ENCODE measurements around the gene SAMD14. TPM values are rescaled to one million over a fixed set of nuclear protein-coding genes. Genes with fewer than 3 reads are reported as not detected.

SAMD14 gene
- polyA plus RNA-seq, 1 experiment = 3.5 TPM

DNA sequence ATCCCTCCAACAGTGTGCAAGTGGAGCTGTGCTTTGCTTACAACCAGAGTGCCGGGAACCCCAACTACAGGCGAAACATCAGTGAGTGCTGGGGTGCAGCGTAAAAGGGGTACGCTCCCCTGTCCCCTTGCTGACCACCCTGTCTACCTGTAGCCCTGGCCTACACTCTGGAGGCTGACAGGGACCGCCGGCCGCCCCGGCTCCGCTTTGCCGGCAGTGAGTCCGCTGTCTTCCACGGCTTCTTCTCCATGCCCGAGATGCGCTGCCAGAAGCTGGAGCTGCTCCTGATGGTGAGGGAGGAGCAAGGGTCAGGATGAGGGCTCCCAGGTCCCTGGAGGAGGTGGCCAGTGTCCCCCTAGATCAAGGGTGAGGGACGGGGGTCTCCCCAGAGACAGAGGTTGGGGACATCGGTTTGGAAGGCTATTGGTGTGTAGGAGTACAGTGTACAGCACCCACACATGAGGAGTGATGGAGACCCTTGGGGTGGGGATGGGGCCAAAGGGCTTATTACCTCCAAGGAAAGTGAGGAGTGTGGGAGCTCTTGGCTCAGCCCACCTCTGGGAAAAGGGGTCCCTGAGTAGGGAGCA lies 54.4 kb downstream of the SAMD14 start:
- CTCF ChIA-PET = interaction anchor here (0.6 kb wide), 1 partner anchor 18 kb away, joined by 5 read pairs; no protein-coding TSS in a partner anchor
- no peak for DNase-seq (ENCODE audit: low read depth, low spot score)
- TF ChIP-seq, protein P1, sequence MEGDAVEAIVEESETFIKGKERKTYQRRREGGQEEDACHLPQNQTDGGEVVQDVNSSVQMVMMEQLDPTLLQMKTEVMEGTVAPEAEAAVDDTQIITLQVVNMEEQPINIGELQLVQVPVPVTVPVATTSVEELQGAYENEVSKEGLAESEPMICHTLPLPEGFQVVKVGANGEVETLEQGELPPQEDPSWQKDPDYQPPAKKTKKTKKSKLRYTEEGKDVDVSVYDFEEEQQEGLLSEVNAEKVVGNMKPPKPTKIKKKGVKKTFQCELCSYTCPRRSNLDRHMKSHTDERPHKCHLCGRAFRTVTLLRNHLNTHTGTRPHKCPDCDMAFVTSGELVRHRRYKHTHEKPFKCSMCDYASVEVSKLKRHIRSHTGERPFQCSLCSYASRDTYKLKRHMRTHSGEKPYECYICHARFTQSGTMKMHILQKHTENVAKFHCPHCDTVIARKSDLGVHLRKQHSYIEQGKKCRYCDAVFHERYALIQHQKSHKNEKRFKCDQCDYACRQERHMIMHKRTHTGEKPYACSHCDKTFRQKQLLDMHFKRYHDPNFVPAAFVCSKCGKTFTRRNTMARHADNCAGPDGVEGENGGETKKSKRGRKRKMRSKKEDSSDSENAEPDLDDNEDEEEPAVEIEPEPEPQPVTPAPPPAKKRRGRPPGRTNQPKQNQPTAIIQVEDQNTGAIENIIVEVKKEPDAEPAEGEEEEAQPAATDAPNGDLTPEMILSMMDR (IDR thresholded peaks at IDR 0.05; ENCODE audit: low read depth, low read length) = no peak
- Histone ChIP-seq H3K27ac (ENCODE audit: low read depth, low read length) (no peak overlapping the region), H3K27me3 (ENCODE audit: control insufficient read depth, insufficient read depth, low read length) (no peaks in the 10 kb centered on the region), H3K9me3 (ENCODE audit: control insufficient read depth, insufficient read depth, low read length) (peaks cover 6% of the 10 kb centered on the region; the same call in 1 of the 2 replicates), H3K4me3 (ENCODE audit: low read depth, low read length) (no peak overlapping the region)
- POLR2A ChIA-PET = interaction anchor here (0.8 kb wide), 1 partner anchor 39 kb away, joined by 3 read pairs; no protein-coding TSS in a partner anchor

DNA sequence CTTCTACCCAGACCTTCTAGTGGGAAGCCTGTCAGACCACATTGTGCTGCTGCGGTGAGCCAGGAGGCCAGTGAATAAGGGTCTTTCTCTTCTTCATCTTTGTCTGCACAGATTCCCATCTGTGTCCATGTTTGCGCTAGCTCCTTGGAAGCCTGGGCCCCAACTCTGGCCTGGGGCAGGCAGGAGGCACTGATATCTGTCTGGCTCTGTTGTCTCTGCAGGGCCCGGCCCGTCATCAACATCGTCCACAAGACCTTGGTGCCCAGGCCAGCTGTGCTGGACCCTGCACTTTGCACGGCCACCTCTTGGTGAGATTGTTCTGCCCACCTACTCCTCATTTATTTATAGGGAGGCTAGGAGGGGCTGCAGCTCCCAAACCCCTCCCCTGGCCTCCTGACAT lies 55.7 kb downstream of the SAMD14 start:
- CTCF ChIA-PET = interaction anchor here (0.6 to 2.4 kb wide), 4 partner anchors 13 to 351 kb away, joined by 3 to 14 read pairs (median 6); no protein-coding TSS in a partner anchor
- Histone ChIP-seq H3K4me3 (ENCODE audit: low read depth, low read length) (no peak overlapping the region), H3K27me3 (ENCODE audit: control insufficient read depth, insufficient read depth, low read length) (no peaks in the 10 kb centered on the region), H3K9me3 (ENCODE audit: control insufficient read depth, insufficient read depth, low read length) (peaks cover 6% of the 10 kb centered on the region; the same call in 1 of the 2 replicates), H3K27ac (ENCODE audit: low read depth, low read length) (no peak overlapping the region)
- TF ChIP-seq, protein P1 (IDR thresholded peaks at IDR 0.05; ENCODE audit: low read depth, low read length) = no peak
- POLR2A ChIA-PET = no interaction called here
- no peak for DNase-seq (ENCODE audit: low read depth, low spot score)

DNA sequence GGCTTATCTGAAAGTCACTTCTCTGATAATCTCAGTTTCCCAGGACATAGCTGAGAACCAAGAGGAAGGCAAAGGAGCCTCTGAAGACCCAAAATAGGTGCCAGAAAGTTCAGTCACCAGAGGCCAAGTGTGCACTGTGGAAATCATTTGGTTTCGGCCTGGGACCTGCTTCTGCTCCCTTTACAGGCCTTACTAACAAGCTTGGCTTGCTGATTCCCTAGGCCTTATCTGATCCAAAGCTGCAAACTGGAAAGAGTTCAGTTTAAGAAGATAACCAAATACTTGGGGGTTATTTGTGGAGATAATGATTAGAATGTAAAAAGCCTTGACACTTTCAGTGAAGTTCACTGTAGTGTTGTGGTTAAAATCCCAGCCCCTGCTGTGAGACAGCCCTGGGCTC lies 57.0 kb downstream of the SAMD14 start:
- Histone ChIP-seq H3K9me3 (ENCODE audit: control insufficient read depth, insufficient read depth, low read length) (peaks cover 6% of the 10 kb centered on the region; the same call in 1 of the 2 replicates), H3K27me3 (ENCODE audit: control insufficient read depth, insufficient read depth, low read length) (no peaks in the 10 kb centered on the region), H3K27ac (ENCODE audit: low read depth, low read length) (no peak overlapping the region), H3K4me3 (ENCODE audit: low read depth, low read length) (no peak overlapping the region)
- DNase-seq (ENCODE audit: low read depth, low spot score) = no peak
- ChIA-PET POLR2A (interaction anchor here (0.8 kb wide), 1 partner anchor 12 kb away, joined by 3 read pairs; no protein-coding TSS in a partner anchor), CTCF (interaction anchor here (0.8 to 2.4 kb wide), 4 partner anchors 8 to 289 kb away, joined by 3 to 14 read pairs (median 3); no protein-coding TSS in a partner anchor)
- TF ChIP-seq, protein P1 (IDR thresholded peaks at IDR 0.05; ENCODE audit: low read depth, low read length) = no peak

DNA sequence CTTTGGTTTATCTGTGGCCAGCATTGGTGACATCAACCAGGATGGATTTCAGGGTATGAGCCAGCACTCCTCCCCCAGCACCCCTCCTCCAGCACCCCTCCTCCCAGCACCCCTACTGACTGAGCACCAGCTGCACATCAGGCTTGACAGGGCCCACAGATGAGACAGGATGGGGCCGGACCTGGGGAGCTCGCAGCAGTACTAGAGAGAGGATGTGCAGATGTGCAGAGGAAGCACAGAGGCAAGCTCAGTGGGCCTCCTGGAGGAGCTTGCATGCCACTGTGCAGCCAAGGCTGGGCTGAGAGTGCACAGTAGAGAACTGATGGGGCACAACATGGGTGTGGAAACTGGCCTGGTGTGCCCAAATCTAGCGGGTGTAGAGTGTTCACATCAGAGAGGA lies 57.8 kb downstream of the SAMD14 start:
- TF ChIP-seq, protein P1 (IDR thresholded peaks at IDR 0.05; ENCODE audit: low read depth, low read length) = 0 out of 2 replicates have a peak, but pooled peaks have one; percentile 3
- POLR2A ChIA-PET = no interaction called here
- no peaks in the 10 kb centered on the region for H3K27me3 ChIP-seq (ENCODE audit: control insufficient read depth, insufficient read depth, low read length)
- no peak overlapping the region for H3K4me3 ChIP-seq (ENCODE audit: low read depth, low read length)
- no peak for DNase-seq (ENCODE audit: low read depth, low spot score)
- peak overlapping the region; percentile 11 for H3K27ac ChIP-seq (ENCODE audit: low read depth, low read length)
- peaks cover 6% of the 10 kb centered on the region; the same call in 1 of the 2 replicates for H3K9me3 ChIP-seq (ENCODE audit: control insufficient read depth, insufficient read depth, low read length)
- CTCF ChIA-PET = no interaction called here

DNA sequence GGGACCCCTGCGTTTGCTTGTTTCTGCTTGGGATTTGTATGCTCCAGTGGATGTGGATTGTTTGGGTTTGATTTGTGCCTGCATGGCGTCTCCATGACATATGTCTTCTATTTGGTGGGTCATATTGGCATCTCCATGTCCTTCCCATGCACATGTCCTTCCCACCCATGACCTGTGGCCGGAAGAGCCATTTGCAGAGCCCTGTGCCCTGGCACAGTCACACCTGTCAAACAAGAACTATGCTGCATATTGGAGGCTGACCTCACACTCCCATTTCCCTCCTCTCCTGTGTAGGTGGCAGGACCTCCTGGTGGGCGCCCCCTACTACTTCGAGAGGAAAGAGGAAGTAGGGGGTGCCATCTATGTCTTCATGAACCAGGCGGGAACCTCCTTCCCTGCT lies 58.3 kb downstream of the SAMD14 start:
- no peak overlapping the region for H3K4me3 ChIP-seq (ENCODE audit: low read depth, low read length)
- TF ChIP-seq, protein P1 (IDR thresholded peaks at IDR 0.05; ENCODE audit: low read depth, low read length) = no peak
- POLR2A ChIA-PET = no interaction called here
- no peak overlapping the region for H3K27ac ChIP-seq (ENCODE audit: low read depth, low read length)
- CTCF ChIA-PET = no interaction called here
- H3K9me3 ChIP-seq (ENCODE audit: control insufficient read depth, insufficient read depth, low read length) = peaks cover 6% of the 10 kb centered on the region; the same call in 1 of the 2 replicates
- no peaks in the 10 kb centered on the region for H3K27me3 ChIP-seq (ENCODE audit: control insufficient read depth, insufficient read depth, low read length)
- DNase-seq (ENCODE audit: low read depth, low spot score) = no peak

All from AG04450 (cell line).